ENCODE results near the gene PARVB. TPM values are rescaled to one million over a fixed set of nuclear protein-coding genes. Genes with fewer than 3 reads are reported as not detected.
A peak's percentile ranks its signal among the peaks of the same experiment; 100 is the strongest.

The PARVB gene
- total RNA-seq, 1 donor: 23.3 TPM

DNA sequence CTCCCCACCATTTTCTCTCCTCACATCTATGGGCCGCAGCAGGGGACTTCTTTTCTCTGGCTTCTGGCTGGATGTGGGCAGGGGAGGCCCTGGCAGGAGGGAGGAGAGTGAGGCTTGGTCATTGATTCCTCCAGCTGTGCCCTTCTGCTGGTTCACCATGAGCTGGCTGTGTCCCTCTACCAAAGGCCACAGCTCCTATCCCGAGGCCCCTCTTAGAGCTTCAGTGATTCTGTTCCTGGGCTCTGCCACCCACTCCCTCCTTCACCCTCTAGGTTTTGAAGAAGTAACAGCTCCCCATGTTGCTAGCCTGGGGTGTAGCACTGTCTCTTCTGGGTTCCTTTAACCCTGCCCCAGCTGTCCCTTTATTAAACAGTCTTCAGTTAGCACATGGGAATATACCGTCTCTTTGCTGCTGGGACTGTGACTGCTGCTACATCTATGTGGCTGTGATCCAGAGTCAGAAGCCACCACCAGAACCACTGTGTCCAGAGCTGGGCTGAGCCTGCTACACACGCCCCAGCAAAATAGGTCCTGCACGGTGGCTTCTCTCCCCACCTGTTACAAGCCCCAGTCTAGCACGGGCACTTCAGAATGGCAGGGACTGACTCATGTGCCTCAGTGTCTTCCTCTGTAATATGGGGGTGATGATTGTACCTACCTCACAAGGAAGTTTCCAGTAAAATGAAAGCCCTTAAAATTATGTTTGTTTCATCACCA is 156.0 kb downstream of the PARVB start:
- peaks cover 35% of the 10 kb centered on the region for H3K4me1 ChIP-seq (ENCODE audit: insufficient read depth, low read length)
- no peak overlapping the region for H3K4me3 ChIP-seq (ENCODE audit: low read length)
- H3K9me3 ChIP-seq (ENCODE audit: low read depth, low read length): no peaks in the 10 kb centered on the region
- no peaks in the 10 kb centered on the region for H3K27me3 ChIP-seq (ENCODE audit: insufficient read depth, low read length)

- Histone ChIP-seq H3K4me1 (ENCODE audit: insufficient read depth, low read length) (peaks cover 35% of the 10 kb centered on the region), H3K4me3 (ENCODE audit: low read length) (peak within 1 kb of the TSS; percentile 72), H3K9me3 (ENCODE audit: low read depth, low read length) (no peaks in the 10 kb centered on the region), H3K27me3 (ENCODE audit: insufficient read depth, low read length) (no peaks in the 10 kb centered on the region)
Observed at GRCh38 chr22:44180706-44181032, 156.6 kb downstream of the PARVB start, which contains the start of gene PARVG. Gene PARVG, plus strand, starts transcription at chr22:44180925. Its CDS starts 2,405 bp downstream, at chr22:44183330.

DNA sequence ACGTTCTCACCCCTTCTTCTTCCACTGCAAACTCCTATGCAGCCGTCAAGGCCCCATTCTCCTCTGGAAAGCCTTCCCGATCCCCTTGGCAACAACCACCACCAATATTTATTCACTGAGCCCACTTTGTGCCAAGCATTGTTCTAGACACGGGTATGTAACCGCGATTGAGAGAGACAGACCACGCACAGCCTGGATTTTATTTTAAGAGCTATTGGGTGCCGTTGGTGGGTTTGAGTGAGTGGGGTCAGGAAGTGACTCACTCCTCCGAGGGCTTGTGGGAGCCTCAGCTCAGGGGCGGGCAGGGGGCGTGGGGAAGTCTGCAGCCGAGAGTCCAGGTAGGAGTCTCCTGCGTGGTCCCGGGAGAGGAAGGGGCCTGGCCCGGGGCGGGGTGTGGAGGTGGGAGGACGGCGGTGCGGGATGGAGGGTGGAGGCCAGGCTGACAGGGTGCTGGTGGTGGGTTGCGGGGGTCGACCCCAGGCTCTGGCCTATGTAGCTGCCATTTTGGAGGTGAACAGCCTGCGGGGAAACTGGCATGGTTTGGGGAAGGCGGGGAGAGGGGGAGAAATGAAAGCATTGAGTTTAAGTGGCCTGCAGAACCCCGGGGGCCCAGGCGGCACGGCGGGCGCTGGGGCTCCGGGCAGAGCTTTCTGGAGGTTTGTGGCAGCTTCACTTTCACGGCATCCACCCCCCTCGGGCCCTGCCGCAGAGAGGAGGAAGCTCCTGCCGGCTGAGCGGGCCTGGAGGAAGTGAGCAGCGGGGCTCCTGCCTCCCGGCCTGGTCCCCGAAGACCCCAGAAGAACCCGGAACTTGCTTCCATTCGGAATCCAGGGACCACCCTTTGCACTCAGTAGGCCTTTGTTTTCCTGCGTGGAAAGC is 157.2 kb downstream of the PARVB start:
- Histone ChIP-seq H3K27me3 (ENCODE audit: insufficient read depth, low read length) (no peaks in the 10 kb centered on the region), H3K9me3 (ENCODE audit: low read depth, low read length) (no peaks in the 10 kb centered on the region), H3K4me3 (ENCODE audit: low read length) (peak overlapping the region; percentile 72), H3K4me1 (ENCODE audit: insufficient read depth, low read length) (peaks cover 35% of the 10 kb centered on the region)

- no peaks in the 10 kb centered on the region for H3K9me3 ChIP-seq (ENCODE audit: low read depth, low read length)
- H3K4me1 ChIP-seq (ENCODE audit: insufficient read depth, low read length): peaks cover 35% of the 10 kb centered on the region
- H3K4me3 ChIP-seq (ENCODE audit: low read length): peak overlapping the region; percentile 72
- no peaks in the 10 kb centered on the region for H3K27me3 ChIP-seq (ENCODE audit: insufficient read depth, low read length)
Observed at GRCh38 chr22:44181912-44182587, 157.9 kb downstream of the PARVB start.

DNA sequence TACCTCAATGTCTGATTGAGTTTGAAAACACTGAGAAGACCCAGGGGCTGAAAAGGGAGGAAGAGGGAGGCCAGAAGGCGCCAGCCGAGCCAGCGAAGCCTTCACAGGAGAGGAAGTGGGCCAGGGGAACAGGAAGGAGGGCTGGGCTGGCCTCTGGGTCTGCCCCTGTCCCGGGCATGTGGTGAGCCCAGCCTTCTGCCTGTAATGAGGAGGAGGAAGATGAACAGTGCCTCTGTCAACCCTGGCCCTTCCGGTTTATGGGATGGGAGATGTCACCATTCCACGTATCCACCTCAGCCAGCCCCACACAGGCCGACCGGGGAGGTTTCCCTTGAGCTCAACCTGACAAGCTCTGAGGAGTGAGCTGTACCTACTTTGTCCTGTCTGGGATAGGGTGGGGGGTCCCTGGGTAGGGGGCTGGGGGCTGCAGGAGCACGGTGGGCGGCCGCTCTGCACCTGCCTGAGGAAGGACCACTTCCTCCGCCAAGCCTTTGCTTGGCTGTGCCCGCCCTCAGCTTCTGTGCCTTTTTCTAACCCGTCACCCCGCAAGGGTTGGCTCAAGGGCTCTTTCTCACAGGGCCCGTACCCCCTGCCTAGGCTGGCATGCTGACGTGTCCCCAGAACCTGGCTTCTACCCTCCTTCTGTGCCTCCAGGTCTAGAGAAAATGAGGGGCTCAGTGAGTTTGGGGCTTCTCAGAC is 158.6 kb downstream of the PARVB start:
- H3K9me3 ChIP-seq (ENCODE audit: low read depth, low read length): no peaks in the 10 kb centered on the region
- H3K4me1 ChIP-seq (ENCODE audit: insufficient read depth, low read length): peaks cover 35% of the 10 kb centered on the region
- H3K27me3 ChIP-seq (ENCODE audit: insufficient read depth, low read length): no peaks in the 10 kb centered on the region
- peak overlapping the region; percentile 72 for H3K4me3 ChIP-seq (ENCODE audit: low read length)

DNA sequence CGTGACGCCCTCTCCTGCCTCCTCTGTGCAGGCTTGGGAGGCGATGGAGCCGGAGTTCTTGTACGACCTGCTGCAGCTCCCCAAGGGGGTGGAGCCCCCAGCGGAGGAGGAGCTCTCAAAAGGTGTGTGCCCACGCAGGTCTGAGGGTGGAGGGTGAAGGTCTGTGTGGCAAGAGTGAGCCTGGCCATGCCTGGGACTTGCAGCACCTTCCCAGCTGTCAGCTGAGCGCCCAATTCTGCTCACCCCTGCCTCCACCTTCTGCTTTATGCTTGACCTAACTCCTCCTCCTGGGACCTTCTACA is 159.1 kb downstream of the PARVB start:
- Histone ChIP-seq H3K4me3 (ENCODE audit: low read length) (peak overlapping the region; percentile 72), H3K27me3 (ENCODE audit: insufficient read depth, low read length) (no peaks in the 10 kb centered on the region), H3K4me1 (ENCODE audit: insufficient read depth, low read length) (peaks cover 35% of the 10 kb centered on the region), H3K9me3 (ENCODE audit: low read depth, low read length) (no peaks in the 10 kb centered on the region)

GRCh38 chr22:44184006-44184405 is 159.9 kb downstream of the PARVB start:
- Histone ChIP-seq H3K9me3 (ENCODE audit: low read depth, low read length) (no peaks in the 10 kb centered on the region), H3K27me3 (ENCODE audit: insufficient read depth, low read length) (no peaks in the 10 kb centered on the region), H3K4me1 (ENCODE audit: insufficient read depth, low read length) (peaks cover 35% of the 10 kb centered on the region), H3K4me3 (ENCODE audit: low read length) (no peak overlapping the region)

- Histone ChIP-seq H3K4me1 (ENCODE audit: insufficient read depth, low read length) (peaks cover 32% of the 10 kb centered on the region), H3K9me3 (ENCODE audit: low read depth, low read length) (no peaks in the 10 kb centered on the region), H3K27me3 (ENCODE audit: insufficient read depth, low read length) (no peaks in the 10 kb centered on the region), H3K4me3 (ENCODE audit: low read length) (no peak overlapping the region)
Observed at GRCh38 chr22:44185237-44186120, 161.4 kb downstream of the PARVB start.

GRCh38 chr22:44186121-44186510 is 162.0 kb downstream of the PARVB start:
- peaks cover 32% of the 10 kb centered on the region for H3K4me1 ChIP-seq (ENCODE audit: insufficient read depth, low read length)
- no peak overlapping the region for H3K4me3 ChIP-seq (ENCODE audit: low read length)
- H3K27me3 ChIP-seq (ENCODE audit: insufficient read depth, low read length): no peaks in the 10 kb centered on the region
- no peaks in the 10 kb centered on the region for H3K9me3 ChIP-seq (ENCODE audit: low read depth, low read length)

GRCh38 chr22:44186737-44187136 is 162.6 kb downstream of the PARVB start:
- Histone ChIP-seq H3K27me3 (ENCODE audit: insufficient read depth, low read length) (no peaks in the 10 kb centered on the region), H3K9me3 (ENCODE audit: low read depth, low read length) (no peaks in the 10 kb centered on the region), H3K4me3 (ENCODE audit: low read length) (no peak overlapping the region), H3K4me1 (ENCODE audit: insufficient read depth, low read length) (peaks cover 36% of the 10 kb centered on the region)

GRCh38 chr22:44187652-44188230 is 163.6 kb downstream of the PARVB start:
- Histone ChIP-seq H3K4me3 (ENCODE audit: low read length) (no peak overlapping the region), H3K9me3 (ENCODE audit: low read depth, low read length) (no peaks in the 10 kb centered on the region), H3K27me3 (ENCODE audit: insufficient read depth, low read length) (no peaks in the 10 kb centered on the region), H3K4me1 (ENCODE audit: insufficient read depth, low read length) (peaks cover 43% of the 10 kb centered on the region)

DNA sequence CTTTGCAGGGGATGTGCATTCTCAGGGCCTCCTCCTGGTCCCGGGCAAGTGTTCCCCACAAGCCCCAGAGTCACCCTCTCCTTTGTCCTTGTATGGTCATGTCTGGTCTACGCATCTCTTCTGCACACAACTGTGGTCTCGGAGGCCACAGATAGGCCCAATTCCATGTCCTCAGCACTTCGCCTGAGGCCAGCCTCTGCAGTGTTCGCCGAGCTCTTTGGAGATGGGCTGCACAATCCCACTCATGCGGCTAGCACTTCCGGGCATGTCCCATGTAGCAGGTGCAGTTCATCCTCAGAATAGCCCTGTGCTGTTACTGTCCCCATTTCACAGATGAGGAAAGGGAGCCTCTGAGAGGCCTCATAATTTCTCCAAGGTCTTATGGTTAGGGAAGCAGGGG is 164.2 kb downstream of the PARVB start:
- H3K27me3 ChIP-seq (ENCODE audit: insufficient read depth, low read length): no peaks in the 10 kb centered on the region
- H3K4me3 ChIP-seq (ENCODE audit: low read length): no peak overlapping the region
- no peaks in the 10 kb centered on the region for H3K9me3 ChIP-seq (ENCODE audit: low read depth, low read length)
- peaks cover 43% of the 10 kb centered on the region for H3K4me1 ChIP-seq (ENCODE audit: insufficient read depth, low read length)

DNA sequence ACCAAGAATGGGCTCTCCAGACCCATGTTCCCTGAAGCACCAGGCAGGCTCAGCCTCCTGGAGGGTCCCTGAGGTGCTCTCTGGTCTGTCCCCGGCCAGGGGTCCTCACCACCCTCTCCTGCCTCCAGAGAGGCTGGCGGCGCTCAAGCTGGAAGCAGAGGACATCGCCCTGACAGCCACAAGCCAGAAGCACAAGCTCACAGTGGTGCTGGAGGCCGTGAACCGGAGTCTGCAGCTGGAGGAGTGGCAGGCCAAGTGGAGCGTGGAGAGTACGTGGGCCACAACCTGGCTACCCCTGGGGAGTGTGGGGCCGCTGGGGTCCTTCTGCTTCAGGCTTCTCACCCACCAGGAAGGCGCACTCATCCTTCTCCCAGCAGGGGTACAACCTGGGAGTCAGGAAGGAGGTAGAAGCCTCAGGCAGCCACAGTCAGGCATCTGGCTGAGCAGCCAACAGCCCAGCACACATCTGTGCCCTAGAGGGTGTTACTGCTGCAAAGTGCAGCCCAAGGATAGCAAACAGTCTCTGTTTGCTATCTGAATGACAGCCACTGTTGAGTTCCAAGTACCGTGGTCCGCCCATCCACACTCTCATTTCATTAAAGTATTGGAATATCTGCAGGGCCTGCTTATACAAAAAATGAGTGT is 165.0 kb downstream of the PARVB start:
- Histone ChIP-seq H3K27me3 (ENCODE audit: insufficient read depth, low read length) (no peaks in the 10 kb centered on the region), H3K4me1 (ENCODE audit: insufficient read depth, low read length) (peaks cover 43% of the 10 kb centered on the region), H3K4me3 (ENCODE audit: low read length) (no peak overlapping the region), H3K9me3 (ENCODE audit: low read depth, low read length) (no peaks in the 10 kb centered on the region)
